Smooth muscle cell (in vitro differentiated cells): ENCODE results near the gene MBNL2. TPM values are rescaled to one million over a fixed set of nuclear protein-coding genes. Genes with fewer than 3 reads are reported as not detected.
A peak's percentile ranks its signal among the peaks of the same experiment; 100 is the strongest.

ENCODE experiments used
- DNase-seq: peaks from one replicate; lab custom pipeline; 2025; ENCODE audit not compliant: unreplicated experiment; lab: John Stamatoyannopoulos, UW
- H2AFZ ChIP-seq: fragments of 200-600 bp; sonication (generic); 2 replicates; pipeline ENCODE4 v1.6.0; 2016; ENCODE audit warnings: antibody characterized with exemption, low read depth, mild to moderate bottlenecking
- H3F3A ChIP-seq: fragments of 200-600 bp; sonication (generic); 2 replicates; pipeline ENCODE4 v1.6.0; 2017; ENCODE audit warnings: antibody characterized with exemption, low read depth
- H3K27ac ChIP-seq: fragments of 200-600 bp; sonication (generic); 2 replicates; pipeline ENCODE4 v1.5.1; 2016; ENCODE audit warnings: low read depth, mild to moderate bottlenecking
- H3K27me3 ChIP-seq: fragments of 200-600 bp; sonication (generic); 2 replicates; pipeline ENCODE4 v1.6.1; 2016; ENCODE audit warnings: low read depth, mild to moderate bottlenecking
- H3K36me3 ChIP-seq: fragments of 200-600 bp; sonication (generic); 2 replicates; pipeline ENCODE4 v1.5.1; 2016; ENCODE audit warnings: low read depth
- H3K4me1 ChIP-seq: fragments of 200-600 bp; sonication (generic); 2 replicates; pipeline ENCODE4 v1.5.1; 2016; ENCODE audit warnings: low read depth
- H3K4me2 ChIP-seq: fragments of 200-600 bp; sonication (generic); 2 replicates; pipeline ENCODE4 v1.6.0; 2016; ENCODE audit warnings: mild to moderate bottlenecking
- H3K4me3 ChIP-seq: fragments of 200-600 bp; sonication (generic); 2 replicates; pipeline ENCODE4 v1.5.1; 2016; ENCODE audit warnings: mild to moderate bottlenecking
- H3K79me2 ChIP-seq: fragments of 200-600 bp; sonication (generic); 2 replicates; pipeline ENCODE4 v1.6.0; 2016; ENCODE audit warnings: low read depth, mild to moderate bottlenecking
- H3K9ac ChIP-seq: fragments of 200-600 bp; sonication (generic); 2 replicates; pipeline ENCODE4 v1.6.0; 2016; ENCODE audit warnings: low read depth
- H3K9me3 ChIP-seq: fragments of 200-600 bp; sonication (generic); replicated peaks from 2 replicates; pipeline ENCODE4 v1.5.1; 2016; ENCODE audit warnings: low read depth
- H4K20me1 ChIP-seq: fragments of 200-600 bp; sonication (generic); 2 replicates; pipeline ENCODE4 v1.6.0; 2016; ENCODE audit warnings: low read depth
- CTCF ChIP-seq: fragments of 200-600 bp; sonication (generic); IDR thresholded peaks from 2 replicates; pipeline ENCODE4 v1.5.1; 2017; ENCODE audit warnings: borderline replicate concordance, mild to moderate bottlenecking, antibody characterized with exemption; ENCODE audit not compliant: insufficient read depth, poor library complexity, severe bottlenecking
- WGBS: methylation state at CpG from one replicate; pipeline ENCODE4 v1.1.7; 2016; ENCODE audit warnings: low lambda C conversion rate; 5-methylcytosine and 5-hydroxymethylcytosine counted together
- polyA plus RNA-seq: library from polyadenylated mRNA; unstranded; fragments of >200 nt; fragmentation: Nextera tagmentation; extraction: Ambion mirVana; gene quantifications from 2 replicates; pipeline ENCODE4 v1.2.1, GENCODE V29; 2016
- total RNA-seq: library from RNA; depleted of rRNA; stranded (reverse); fragments of >200 nt; gene quantifications from 2 replicates; pipeline ENCODE4 v1.2.3, GENCODE V29; 2014

Gene MBNL2
- total and polyA plus RNA-seq, 2 experiments from 2014 or later, result 33.7 to 120 TPM

DNA sequence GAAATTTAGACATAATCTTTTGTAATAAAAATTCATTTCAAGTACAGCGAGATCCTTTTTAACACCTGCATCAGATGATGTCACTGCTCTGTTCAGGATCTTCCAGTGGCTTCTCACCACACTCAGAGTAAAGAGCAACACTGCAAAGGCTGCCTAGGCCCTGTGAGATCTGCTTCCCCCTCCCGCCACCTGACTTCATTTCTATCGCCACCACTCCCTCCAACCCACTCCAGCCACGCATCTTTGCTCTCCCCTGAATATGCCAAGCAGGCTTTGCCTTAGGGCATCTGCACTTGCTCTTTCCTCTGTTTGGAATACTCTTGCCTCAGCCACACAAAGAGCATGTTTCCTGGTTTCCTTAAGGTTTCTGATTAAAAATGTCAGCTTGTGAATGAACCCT, 58.3 kb downstream of the MBNL2 start:
- no peak for DNase-seq
- H4K20me1 ChIP-seq, result peaks cover 81% of the 10 kb centered on the region
- H2AFZ ChIP-seq, result no peak overlapping the region
- TF ChIP-seq CTCF, result no peak
- no peak overlapping the region for H3K9ac ChIP-seq
- WGBS, result 76% methylated on average over 4 of the region's 4 CpGs
- no peaks in the 10 kb centered on the region for H3K36me3 ChIP-seq
- H3K4me3 ChIP-seq, result no peak overlapping the region
- peak overlapping the region; percentile 22 for H3K4me2 ChIP-seq
- no peaks in the 10 kb centered on the region for H3K9me3 ChIP-seq
- H3K4me1 ChIP-seq, result no peaks in the 10 kb centered on the region
- H3K27ac ChIP-seq, result peak overlapping the region; percentile 98
- H3K79me2 ChIP-seq, result peaks cover 88% of the 10 kb centered on the region
- peaks cover 7% of the 10 kb centered on the region for H3F3A ChIP-seq
- no peaks in the 10 kb centered on the region for H3K27me3 ChIP-seq

DNA sequence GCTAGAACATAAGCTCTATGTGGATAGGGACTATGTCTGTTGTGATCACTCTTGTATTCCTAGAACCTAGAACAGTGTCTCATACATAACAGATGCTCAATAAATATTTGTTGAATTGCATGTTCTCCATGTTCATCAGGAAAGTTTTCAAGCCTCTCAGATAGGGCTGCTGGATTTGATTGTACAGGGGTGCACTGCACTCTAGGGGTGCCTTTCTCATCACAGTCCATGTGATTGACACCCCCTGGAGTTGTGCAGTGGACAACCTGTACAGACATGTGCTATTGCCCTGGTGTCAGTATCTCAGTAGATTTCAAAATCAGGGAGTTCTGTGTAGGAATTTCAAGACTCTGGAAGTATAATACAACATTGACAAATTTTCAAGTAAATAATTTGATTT, 58.9 kb downstream of the MBNL2 start:
- DNase-seq, result no peak
- H4K20me1 ChIP-seq, result peaks cover 81% of the 10 kb centered on the region
- H3K27me3 ChIP-seq, result no peaks in the 10 kb centered on the region
- no peaks in the 10 kb centered on the region for H3K4me1 ChIP-seq
- TF ChIP-seq CTCF, result no peak
- no peaks in the 10 kb centered on the region for H3K36me3 ChIP-seq
- no peak overlapping the region for H3K4me3 ChIP-seq
- H3K4me2 ChIP-seq, result no peak overlapping the region
- H3K79me2 ChIP-seq, result peaks cover 89% of the 10 kb centered on the region
- H3F3A ChIP-seq, result peaks cover 3% of the 10 kb centered on the region
- H3K9ac ChIP-seq, result no peak overlapping the region
- H3K27ac ChIP-seq, result peak overlapping the region; percentile 98
- H2AFZ ChIP-seq, result no peak overlapping the region
- no peaks in the 10 kb centered on the region for H3K9me3 ChIP-seq

- Histone ChIP-seq H3K4me2 (no peak overlapping the region), H2AFZ (no peak overlapping the region), H3K36me3 (no peaks in the 10 kb centered on the region), H3K4me3 (no peak overlapping the region), H3F3A (no peaks in the 10 kb centered on the region), H3K79me2 (peaks cover 89% of the 10 kb centered on the region), H3K9ac (no peak overlapping the region), H4K20me1 (peaks cover 95% of the 10 kb centered on the region), H3K27me3 (no peaks in the 10 kb centered on the region), H3K27ac (no peak overlapping the region), H3K4me1 (no peaks in the 10 kb centered on the region), H3K9me3 (no peaks in the 10 kb centered on the region)
- WGBS, result 93% methylated on average over 4 of the region's 4 CpGs
- no peak for TF ChIP-seq CTCF
- DNase-seq, result no peak
These were observed 60.6 kb downstream of the MBNL2 start for GRCh38 chr13:97282705-97283104.

DNA sequence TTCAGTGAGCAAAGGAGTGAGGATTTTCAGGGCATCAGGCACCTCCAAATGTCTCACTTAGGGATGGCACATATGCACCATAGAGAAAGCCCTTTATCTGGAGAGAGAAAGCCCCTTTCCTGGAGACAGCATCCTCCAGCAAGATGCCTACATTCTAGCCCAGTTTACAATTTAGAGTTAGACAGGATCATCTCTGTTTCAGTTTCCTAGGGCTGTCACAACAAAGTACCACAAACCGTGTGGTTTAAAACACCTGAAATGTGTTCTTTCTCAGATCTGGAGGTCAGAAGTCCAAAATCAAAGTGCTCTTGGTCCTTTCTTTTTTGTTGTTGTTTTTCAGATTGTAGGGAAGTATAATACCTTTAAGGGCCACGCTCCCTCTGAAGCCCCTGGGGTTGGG, 61.8 kb downstream of the MBNL2 start:
- H3F3A ChIP-seq, result no peaks in the 10 kb centered on the region
- no peak overlapping the region for H3K9ac ChIP-seq
- H3K9me3 ChIP-seq, result no peaks in the 10 kb centered on the region
- no peak overlapping the region for H2AFZ ChIP-seq
- no peak for DNase-seq
- no peak overlapping the region for H3K4me3 ChIP-seq
- H3K4me2 ChIP-seq, result no peak overlapping the region
- peaks cover 91% of the 10 kb centered on the region for H3K79me2 ChIP-seq
- 96% methylated on average over 2 of the region's 2 CpGs for WGBS
- H3K4me1 ChIP-seq, result no peaks in the 10 kb centered on the region
- H4K20me1 ChIP-seq, result peaks cover 98% of the 10 kb centered on the region
- H3K36me3 ChIP-seq, result no peaks in the 10 kb centered on the region
- H3K27me3 ChIP-seq, result no peaks in the 10 kb centered on the region
- H3K27ac ChIP-seq, result no peak overlapping the region
- TF ChIP-seq CTCF, result no peak
